ENCODE results near the gene ZNF710. TPM values are rescaled to one million over a fixed set of nuclear protein-coding genes. Genes with fewer than 3 reads are reported as not detected.

ZNF710 gene
- polyA plus RNA-seq, 1 of the 3 experiments (the other 2 are of a cell fraction), result 2.7 TPM

DNA sequence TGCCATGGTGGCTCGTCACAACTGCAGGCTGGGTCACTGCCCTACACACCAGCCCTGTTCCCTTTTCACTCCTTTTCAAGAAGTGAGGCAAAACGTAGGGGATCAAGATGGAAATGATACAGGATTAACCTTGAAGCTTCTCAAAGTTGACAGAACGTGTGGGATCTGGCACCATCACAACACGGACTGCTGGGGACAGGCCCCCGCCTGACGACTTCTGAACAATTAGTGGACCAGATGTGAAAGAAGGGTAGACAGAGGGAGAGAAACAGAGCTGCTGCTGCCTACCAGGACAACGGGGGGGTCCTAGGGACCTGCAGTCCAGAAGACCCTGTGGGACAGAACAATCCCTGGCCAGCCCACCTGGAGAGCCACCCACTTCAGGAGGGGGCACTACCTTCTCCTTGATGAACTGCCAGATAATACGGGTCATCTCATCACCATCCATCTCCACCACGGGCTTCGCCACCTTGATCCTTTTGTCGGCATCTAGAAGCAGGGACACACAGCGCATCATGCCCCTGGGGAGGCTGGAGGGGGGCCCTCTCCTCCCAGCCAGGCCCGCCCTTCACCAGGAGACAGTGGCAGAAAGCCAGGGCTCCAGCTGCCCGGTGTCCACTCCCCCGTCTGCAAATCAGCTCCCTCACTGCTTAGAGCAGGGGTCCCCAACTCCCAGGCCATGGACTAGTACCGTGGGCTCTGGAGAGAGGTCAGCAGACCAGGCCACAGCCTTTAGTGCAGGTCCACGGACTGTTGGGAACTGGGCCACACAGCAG, 90.2 kb downstream of the ZNF710 start:
- Histone ChIP-seq H3K27ac (ENCODE audit: low read depth in 2 of 2, low read length in 1 of 2) (no peak overlapping the region), H3K79me2 (ENCODE audit: insufficient read depth) (no peaks in the 10 kb centered on the region; the same call in none of the 2 replicates), H3K4me3 (ENCODE audit: low read depth in 2 of 2, low read length in 1 of 2) (no peak overlapping the region), H3K27me3 (ENCODE audit: insufficient read depth) (no peaks in the 10 kb centered on the region), H3K9me2 (no peaks in the 10 kb centered on the region), H3K9me3 (no peaks in the 10 kb centered on the region), H3K9ac (no peak overlapping the region), H3F3A (replicated peaks; ENCODE audit: insufficient read depth) (no peaks in the 10 kb centered on the region), H2AFZ (ENCODE audit: low read depth) (no peak overlapping the region), H3K4me1 (ENCODE audit: control insufficient read depth in 1 of 2, insufficient read depth in 2 of 2, low read depth in 1 of 2, low read length in 1 of 2) (peaks cover 0 to 3% of the 10 kb centered on the region in 2 experiments; a peak in 2 of 4 replicates), H4K20me1 (ENCODE audit: insufficient read depth) (no peaks in the 10 kb centered on the region), H3K36me3 (replicated peaks in 1 of 2; ENCODE audit: control insufficient read depth in 1 of 2, insufficient read depth in 2 of 2, low read length in 1 of 2) (peaks cover 0 to 6% of the 10 kb centered on the region in 2 experiments), H3K4me2 (no peak overlapping the region)
- TF ChIP-seq, protein P1, sequence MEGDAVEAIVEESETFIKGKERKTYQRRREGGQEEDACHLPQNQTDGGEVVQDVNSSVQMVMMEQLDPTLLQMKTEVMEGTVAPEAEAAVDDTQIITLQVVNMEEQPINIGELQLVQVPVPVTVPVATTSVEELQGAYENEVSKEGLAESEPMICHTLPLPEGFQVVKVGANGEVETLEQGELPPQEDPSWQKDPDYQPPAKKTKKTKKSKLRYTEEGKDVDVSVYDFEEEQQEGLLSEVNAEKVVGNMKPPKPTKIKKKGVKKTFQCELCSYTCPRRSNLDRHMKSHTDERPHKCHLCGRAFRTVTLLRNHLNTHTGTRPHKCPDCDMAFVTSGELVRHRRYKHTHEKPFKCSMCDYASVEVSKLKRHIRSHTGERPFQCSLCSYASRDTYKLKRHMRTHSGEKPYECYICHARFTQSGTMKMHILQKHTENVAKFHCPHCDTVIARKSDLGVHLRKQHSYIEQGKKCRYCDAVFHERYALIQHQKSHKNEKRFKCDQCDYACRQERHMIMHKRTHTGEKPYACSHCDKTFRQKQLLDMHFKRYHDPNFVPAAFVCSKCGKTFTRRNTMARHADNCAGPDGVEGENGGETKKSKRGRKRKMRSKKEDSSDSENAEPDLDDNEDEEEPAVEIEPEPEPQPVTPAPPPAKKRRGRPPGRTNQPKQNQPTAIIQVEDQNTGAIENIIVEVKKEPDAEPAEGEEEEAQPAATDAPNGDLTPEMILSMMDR (IDR thresholded peaks at IDR 0.05), result no peak
- TF ChIP-seq FOSL2 (IDR thresholded peaks at IDR 0.05; ENCODE audit: borderline replicate concordance, low read depth), result no peak
- no peak for TF ChIP-seq FOXM1 (IDR thresholded peaks at IDR 0.05; ENCODE audit: low read depth)
- no peak for TF ChIP-seq MXI1 (IDR thresholded peaks at IDR 0.05; ENCODE audit: low read depth, low read length)
- TF ChIP-seq RAD21 (IDR thresholded peaks at IDR 0.05; ENCODE audit: low read length), result no peak
- TF ChIP-seq TCF12 (IDR thresholded peaks at IDR 0.05), result no peak
- no peak for TF ChIP-seq NFIC (IDR thresholded peaks at IDR 0.05; ENCODE audit: borderline replicate concordance)
- TF ChIP-seq MAX (IDR thresholded peaks at IDR 0.05; ENCODE audit: low read depth), result no peak
- no peak for TF ChIP-seq ZBTB33 (IDR thresholded peaks at IDR 0.05; ENCODE audit: borderline replicate concordance, low read depth)
- TF ChIP-seq EP300 (IDR thresholded peaks at IDR 0.05; ENCODE audit: borderline replicate concordance in 1 of 2, low read depth in 1 of 2, low read length in 1 of 2), result no peak
- no peak for TF ChIP-seq TAF1 (IDR thresholded peaks at IDR 0.05; ENCODE audit: borderline replicate concordance, low read depth, low read length)
- no peak for TF ChIP-seq POLR2AphosphoS5 (IDR thresholded peaks at IDR 0.05; ENCODE audit: low read depth, low read length)
- no peak for TF ChIP-seq RXRA (IDR thresholded peaks at IDR 0.05; ENCODE audit: borderline replicate concordance, low read depth)
- TF ChIP-seq USF1 (IDR thresholded peaks at IDR 0.05; ENCODE audit: borderline replicate concordance, low read depth), result no peak
- no peak for TF ChIP-seq GATA2 (CRISPR knock-in tag; IDR thresholded peaks at IDR 0.05)
- ChIA-PET POLR2A (no interaction called here), CTCF (interaction anchor here (1.1 kb wide), 1 partner anchor 15 kb away, joined by 3 read pairs; no protein-coding TSS in a partner anchor)
- 69% methylated on average over 11 of the region's 17 CpGs for WGBS (ENCODE audit: low lambda C conversion rate)
- no peak for DNase-seq
